ENCODE data around the gene PRR29.

The PRR29 gene

GRCh38 chr17:64051153-64051552 is 53.0 kb downstream of the PRR29 start:
- DNase-seq, result no peak

DNA sequence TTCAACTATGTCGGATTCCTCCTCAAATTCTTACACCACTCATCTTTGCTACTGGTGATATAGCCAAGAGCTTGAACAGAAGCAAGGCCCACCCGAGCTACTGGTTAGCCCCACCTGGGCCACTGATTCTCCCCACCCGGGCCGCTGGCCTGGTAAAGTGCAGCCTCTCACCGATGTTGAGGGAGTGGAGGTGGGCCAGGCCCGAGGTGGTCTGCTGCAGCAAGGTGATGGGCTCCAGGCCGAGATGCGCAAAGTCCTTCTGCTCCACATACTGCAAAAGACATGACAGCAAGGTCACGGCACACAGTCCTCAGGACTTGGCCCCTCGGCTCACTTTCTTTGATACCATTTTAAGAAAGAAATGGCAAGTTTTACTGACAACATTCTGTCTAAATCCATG is 55.0 kb downstream of the PRR29 start:
- DNase-seq, result no peak
